ENCODE data around the gene IFIT5.
A peak's percentile ranks its signal among the peaks of the same experiment; 100 is the strongest.

The IFIT5 gene

GRCh38 chr10:89414146-89414878, at the start of gene IFIT5:
Gene IFIT5, plus strand, starts transcription at chr10:89414568. Its CDS starts 231 bp downstream, at chr10:89414799.
- no peak for TF ChIP-seq EZH2phosphoT487 (IDR thresholded peaks at IDR 0.05; ENCODE audit: borderline replicate concordance, low read length)
- TF ChIP-seq CTCF (IDR thresholded peaks at IDR 0.05; ENCODE audit: low read depth, low read length, poor library complexity, severe bottlenecking): no peak
- Histone ChIP-seq H3K4me3 (ENCODE audit: low read length) (peak within 1 kb of the TSS; percentile 85), H3K9me2 (replicated peaks; ENCODE audit: control insufficient read depth, low read length) (no peaks in the 10 kb centered on the region), H4K20me1 (ENCODE audit: control insufficient read depth, insufficient read depth, low read depth, low read length) (no peaks in the 10 kb centered on the region), H3F3A (ENCODE audit: control insufficient read depth, insufficient read depth) (no peaks in the 10 kb centered on the region), H3K4me1 (ENCODE audit: control insufficient read depth, low read length) (peaks cover 12% of the 10 kb centered on the region), H3K9me3 (ENCODE audit: control insufficient read depth, insufficient read depth, low read length) (peaks cover 2% of the 10 kb centered on the region; the same call in 1 of the 2 replicates), H3K36me3 (ENCODE audit: control insufficient read depth, low read length) (no peaks in the 10 kb centered on the region), H3K4me2 (ENCODE audit: low read length) (peak within 1 kb of the TSS; percentile 88), H3K27ac (ENCODE audit: low read depth, low read length) (no peak within 1 kb of the TSS), H3K27me3 (ENCODE audit: control insufficient read depth, low read length) (peaks cover 30% of the 10 kb centered on the region), H3K79me2 (ENCODE audit: control insufficient read depth, low read length) (no peaks in the 10 kb centered on the region)

GRCh38 chr10:89367529-89367928, 46.8 kb upstream of the IFIT5 start:
- TF ChIP-seq CTCF (IDR thresholded peaks at IDR 0.05; ENCODE audit: low read depth, low read length, poor library complexity, severe bottlenecking) (no peak), EZH2phosphoT487 (IDR thresholded peaks at IDR 0.05; ENCODE audit: borderline replicate concordance, low read length) (no peak)
- Histone ChIP-seq H3K36me3 (ENCODE audit: control insufficient read depth, low read length) (no peaks in the 10 kb centered on the region), H3K4me1 (ENCODE audit: control insufficient read depth, low read length) (no peaks in the 10 kb centered on the region), H3K9me2 (replicated peaks; ENCODE audit: control insufficient read depth, low read length) (no peaks in the 10 kb centered on the region), H3K4me3 (ENCODE audit: low read length) (no peak overlapping the region), H3K27ac (ENCODE audit: low read depth, low read length) (no peak overlapping the region), H3K4me2 (ENCODE audit: low read length) (no peak overlapping the region), H4K20me1 (ENCODE audit: control insufficient read depth, insufficient read depth, low read depth, low read length) (no peaks in the 10 kb centered on the region), H3F3A (ENCODE audit: control insufficient read depth, insufficient read depth) (no peaks in the 10 kb centered on the region), H3K79me2 (ENCODE audit: control insufficient read depth, low read length) (no peaks in the 10 kb centered on the region), H3K9me3 (ENCODE audit: control insufficient read depth, insufficient read depth, low read length) (no peaks in the 10 kb centered on the region), H3K27me3 (ENCODE audit: control insufficient read depth, low read length) (no peaks in the 10 kb centered on the region)

- H3K79me2 ChIP-seq (ENCODE audit: control insufficient read depth, low read length): no peaks in the 10 kb centered on the region
- no peaks in the 10 kb centered on the region for H3K27me3 ChIP-seq (ENCODE audit: control insufficient read depth, low read length)
- no peaks in the 10 kb centered on the region for H3K9me3 ChIP-seq (ENCODE audit: control insufficient read depth, insufficient read depth, low read length)
- no peaks in the 10 kb centered on the region for H3K4me1 ChIP-seq (ENCODE audit: control insufficient read depth, low read length)
- H3F3A ChIP-seq (ENCODE audit: control insufficient read depth, insufficient read depth): no peaks in the 10 kb centered on the region
- H4K20me1 ChIP-seq (ENCODE audit: control insufficient read depth, insufficient read depth, low read depth, low read length): no peaks in the 10 kb centered on the region
- no peak overlapping the region for H3K4me2 ChIP-seq (ENCODE audit: low read length)
- no peak overlapping the region for H3K27ac ChIP-seq (ENCODE audit: low read depth, low read length)
- no peak overlapping the region for H3K4me3 ChIP-seq (ENCODE audit: low read length)
- H3K9me2 ChIP-seq (replicated peaks; ENCODE audit: control insufficient read depth, low read length): no peaks in the 10 kb centered on the region
- TF ChIP-seq CTCF (IDR thresholded peaks at IDR 0.05; ENCODE audit: low read depth, low read length, poor library complexity, severe bottlenecking) (no peak), EZH2phosphoT487 (IDR thresholded peaks at IDR 0.05; ENCODE audit: borderline replicate concordance, low read length) (no peak)
- H3K36me3 ChIP-seq (ENCODE audit: control insufficient read depth, low read length): no peaks in the 10 kb centered on the region
Measured at GRCh38 chr10:89368129-89368528, 46.2 kb upstream of the IFIT5 start.

Measured in DOHH2 (cell line).